Measurements from ENCODE around the gene ZNF638. TPM values are rescaled to one million over a fixed set of nuclear protein-coding genes. Genes with fewer than 3 reads are reported as not detected.

The ZNF638 gene
- total RNA-seq, 1 experiment from 2014 or later = 80.8 TPM

GRCh38 chr2:71388214-71388613 lies 56.6 kb downstream of the ZNF638 start:
- CTCF ChIA-PET = interaction anchor here (0.6 kb wide), 1 partner anchor 15 kb away, joined by 6 read pairs; no protein-coding TSS in a partner anchor
- peaks cover 41% of the 10 kb centered on the region for H3K36me3 ChIP-seq (ENCODE audit: control insufficient read depth, insufficient read depth, low read length)
- no TSS peak for BruUV-seq (replicated peaks)

GRCh38 chr2:71389384-71390072 lies 57.9 kb downstream of the ZNF638 start:
- Histone ChIP-seq H3K27me3 (ENCODE audit: control insufficient read depth, insufficient read depth, low read length) (no peaks in the 10 kb centered on the region), H3K27ac (ENCODE audit: low read length) (no peak overlapping the region), H3K4me3 (ENCODE audit: low read depth in 2 of 2, low read length in 2 of 2) (no peak overlapping the region), H3K4me1 (ENCODE audit: control insufficient read depth, insufficient read depth, low read length) (no peaks in the 10 kb centered on the region), H3K36me3 (ENCODE audit: control insufficient read depth, insufficient read depth, low read length) (peaks cover 38% of the 10 kb centered on the region), H3K9me3 (ENCODE audit: control insufficient read depth, insufficient read depth, low read depth, low read length) (no peaks in the 10 kb centered on the region)
- no peak for DNase-seq (ENCODE audit: low read depth, low spot score)
- POLR2A ChIA-PET = interaction anchor here (0.6 kb wide), 1 partner anchor 17 kb away, joined by 13 read pairs; no protein-coding TSS in a partner anchor
- BruUV-seq (replicated peaks) = no TSS peak
- ATAC-seq = no peak
- in situ Hi-C loops (cut with HindIII; ENCODE audit: low pct_unique_long_range_greater_than_20kb, low sequenced_read_pairs) = no loop called here
- CTCF ChIA-PET = no interaction called here
- intact Hi-C loops (cut with micrococcal nuclease; ENCODE audit: unreplicated experiment) = no loop called here
- TF ChIP-seq TCF7L2 (IDR thresholded peaks at IDR 0.05; ENCODE audit: low read depth, low read length) (no peak), SIN3A (IDR thresholded peaks at IDR 0.05; ENCODE audit: borderline replicate concordance, insufficient read depth, low read depth, low read length) (no peak)

More at GRCh38 chr2:71388214-71388613, 56.6 kb downstream of the ZNF638 start:
- Histone ChIP-seq H3K27ac (ENCODE audit: low read length) (no peak overlapping the region), H3K4me3 (ENCODE audit: low read depth in 2 of 2, low read length in 2 of 2) (no peak overlapping the region), H3K9me3 (ENCODE audit: control insufficient read depth, insufficient read depth, low read depth, low read length) (no peaks in the 10 kb centered on the region), H3K27me3 (ENCODE audit: control insufficient read depth, insufficient read depth, low read length) (no peaks in the 10 kb centered on the region), H3K4me1 (ENCODE audit: control insufficient read depth, insufficient read depth, low read length) (no peaks in the 10 kb centered on the region)
- TF ChIP-seq SIN3A (IDR thresholded peaks at IDR 0.05; ENCODE audit: borderline replicate concordance, insufficient read depth, low read depth, low read length) (no peak), TCF7L2 (IDR thresholded peaks at IDR 0.05; ENCODE audit: low read depth, low read length) (peak; percentile 40; the same call in 1 of the 2 replicates), CTCF (IDR thresholded peaks at IDR 0.05) (no peak)
- POLR2A ChIA-PET = no interaction called here
- intact Hi-C loops (cut with micrococcal nuclease; ENCODE audit: unreplicated experiment) (no loop called here), in situ Hi-C loops (cut with HindIII; ENCODE audit: low pct_unique_long_range_greater_than_20kb, low sequenced_read_pairs) (no loop called here)
- ATAC-seq (no peak), DNase-seq (ENCODE audit: low read depth, low spot score) (no peak)

GRCh38 chr2:71393216-71393615 lies 61.6 kb downstream of the ZNF638 start:
- DNase-seq (ENCODE audit: low read depth, low spot score) (no peak), ATAC-seq (no peak)
- Histone ChIP-seq H3K36me3 (ENCODE audit: control insufficient read depth, insufficient read depth, low read length) (peaks cover 30% of the 10 kb centered on the region), H3K4me1 (ENCODE audit: control insufficient read depth, insufficient read depth, low read length) (no peaks in the 10 kb centered on the region), H3K27me3 (ENCODE audit: control insufficient read depth, insufficient read depth, low read length) (no peaks in the 10 kb centered on the region), H3K9me3 (ENCODE audit: control insufficient read depth, insufficient read depth, low read depth, low read length) (no peaks in the 10 kb centered on the region), H3K4me3 (ENCODE audit: low read depth in 2 of 2, low read length in 2 of 2) (no peak overlapping the region), H3K27ac (ENCODE audit: low read length) (no peak overlapping the region)
- TF ChIP-seq POLR2AphosphoS5 (IDR thresholded peaks at IDR 0.05; ENCODE audit: low read depth, low read length) = no peak
- TF ChIP-seq SIN3A (IDR thresholded peaks at IDR 0.05; ENCODE audit: borderline replicate concordance, insufficient read depth, low read depth, low read length) = no peak
- TF ChIP-seq CTCF (IDR thresholded peaks at IDR 0.05) = no peak
- intact Hi-C loops (cut with micrococcal nuclease; ENCODE audit: unreplicated experiment) = no loop called here
- in situ Hi-C loops (cut with HindIII; ENCODE audit: low pct_unique_long_range_greater_than_20kb, low sequenced_read_pairs) = no loop called here
- no TSS peak for BruUV-seq (replicated peaks)
- ChIA-PET CTCF (no interaction called here), POLR2A (no interaction called here)

Measured in Panc1 (cell line).